ENCODE measurements around the gene AVPI1.
"Not testable (repeated sequence)": the region's sequence is repeated elsewhere in the genome, so short reads cannot be mapped to it uniquely, and the experiment has no call there.

The AVPI1 gene

GRCh38 chr10:97679594-97679993 lies 7.4 kb downstream of the AVPI1 start:
- DNase-seq: no peak

GRCh38 chr10:97676770-97677581 lies 10.1 kb downstream of the AVPI1 start:
- no peak for DNase-seq

- DNase-seq: no peak
Observed at GRCh38 chr10:97675222-97675621, 11.8 kb downstream of the AVPI1 start.

- DNase-seq: no peak
Observed at GRCh38 chr10:97673736-97674525, 13.1 kb downstream of the AVPI1 start.

GRCh38 chr10:97669571-97669970 lies 17.5 kb downstream of the AVPI1 start:
- DNase-seq: no peak

GRCh38 chr10:97667463-97667862 lies 19.6 kb downstream of the AVPI1 start:
- no peak for DNase-seq

GRCh38 chr10:97666992-97667391 lies 20.0 kb downstream of the AVPI1 start:
- no peak for DNase-seq

GRCh38 chr10:97664282-97664850 lies 22.7 kb downstream of the AVPI1 start:
- DNase-seq: no peak

GRCh38 chr10:97659589-97659988 lies 27.5 kb downstream of the AVPI1 start:
- no peak for DNase-seq

- DNase-seq: no peak
Observed at GRCh38 chr10:97656777-97657176, 30.3 kb downstream of the AVPI1 start.

GRCh38 chr10:97651773-97652172 lies 35.3 kb downstream of the AVPI1 start:
- no peak for DNase-seq

GRCh38 chr10:97650726-97651125 lies 36.3 kb downstream of the AVPI1 start:
- DNase-seq: no peak

GRCh38 chr10:97649405-97649750 lies 37.7 kb downstream of the AVPI1 start:
- not testable (repeated sequence) for DNase-seq

GRCh38 chr10:97648562-97649404 lies 38.3 kb downstream of the AVPI1 start:
- DNase-seq: no peak

- DNase-seq: no peak
Observed at GRCh38 chr10:97647556-97647955, 39.5 kb downstream of the AVPI1 start.

- no peak for DNase-seq
Observed at GRCh38 chr10:97644936-97645335, 42.1 kb downstream of the AVPI1 start.

- no peak for DNase-seq
Observed at GRCh38 chr10:97643441-97643985, 43.5 kb downstream of the AVPI1 start.

- DNase-seq: not testable (repeated sequence)
Observed at GRCh38 chr10:97642471-97643159, 44.4 kb downstream of the AVPI1 start.

GRCh38 chr10:97640868-97641811 lies 45.9 kb downstream of the AVPI1 start:
- no peak for DNase-seq

GRCh38 chr10:97640174-97640867 lies 46.7 kb downstream of the AVPI1 start, which contains the start of gene PI4K2A:
PI4K2A (plus strand) TSS chr10:97640671; CDS start chr10:97640743, 72 bp downstream.
- DNase-seq: peak; percentile 84 to 89
